ENCODE measurements around the gene MCM3.
A peak's percentile ranks its signal among the peaks of the same experiment; 100 is the strongest.

MCM3 gene

DNA sequence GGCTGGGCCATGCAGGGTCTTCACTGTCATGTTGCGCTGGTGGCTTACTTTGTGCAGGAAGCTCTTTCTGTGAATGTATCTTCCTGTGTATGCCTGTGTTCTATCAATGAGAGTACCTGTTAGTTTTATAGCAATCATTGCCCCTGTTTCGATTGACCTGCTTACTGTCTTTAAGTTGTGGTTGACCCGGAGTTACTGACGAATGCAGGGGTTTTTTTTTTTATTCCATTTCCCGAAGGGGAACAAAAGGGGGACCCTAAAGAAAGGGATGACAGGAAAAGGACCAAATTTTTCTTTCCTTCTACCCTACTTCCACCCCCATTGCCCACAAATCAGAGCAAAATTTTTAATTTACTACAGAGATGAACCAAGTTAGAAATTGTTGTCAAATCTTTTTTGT, 40.1 kb downstream of the MCM3 start, which contains the start of gene IL17F:
Gene IL17F, minus strand, starts transcription at position 101 of the 400 bp plus-strand sequence. Its CDS starts 71 bp downstream, at position 30.
- no peak for DNase-seq

DNA sequence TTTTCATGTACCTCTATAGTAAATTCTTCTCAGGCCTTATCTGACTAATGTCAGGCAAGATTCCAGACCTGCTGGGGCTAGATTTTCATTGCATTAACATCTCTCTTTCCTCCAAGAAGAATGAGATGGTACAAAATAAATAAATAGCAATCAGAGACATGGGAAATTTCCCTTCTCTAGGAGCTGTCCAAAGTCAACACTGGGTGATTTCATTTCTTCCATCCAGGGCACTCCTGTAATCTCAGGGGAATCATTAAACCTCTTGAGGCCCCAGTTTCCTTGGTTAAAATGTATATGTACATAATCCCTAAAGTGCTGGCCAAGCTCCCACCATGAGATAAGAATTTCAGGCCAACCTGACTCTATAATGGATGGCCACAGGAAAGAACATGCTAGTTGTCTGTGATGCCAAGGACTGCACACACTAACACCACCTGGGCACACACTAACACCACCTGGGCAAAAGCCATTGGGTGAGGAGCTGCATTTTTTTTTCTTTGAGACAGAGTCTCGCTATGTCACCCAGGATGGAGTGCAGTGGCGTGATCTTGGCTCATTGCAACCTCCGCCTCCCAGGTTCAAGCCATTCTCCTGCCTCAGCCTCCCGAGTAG, 41.2 kb downstream of the MCM3 start:
- no peak for DNase-seq

DNA sequence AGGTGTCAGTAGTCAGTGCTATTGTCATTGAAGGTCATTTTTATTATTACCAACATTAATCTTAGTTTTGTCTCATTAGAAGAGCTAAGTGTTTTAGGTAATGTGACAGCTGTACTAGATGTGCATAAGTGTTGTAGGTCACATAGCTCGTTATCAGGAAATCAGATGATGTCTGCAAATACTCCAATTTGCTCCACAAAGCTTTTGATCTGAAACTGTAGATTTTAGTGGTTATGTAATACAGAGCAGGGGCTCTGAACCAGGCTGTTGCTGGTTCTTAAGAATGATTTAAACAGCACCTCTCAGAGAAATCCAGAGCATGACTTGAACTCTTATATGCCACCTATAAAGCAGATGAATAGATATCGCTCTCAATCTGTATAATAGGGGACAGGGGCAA, 42.7 kb downstream of the MCM3 start:
- no peak for DNase-seq

DNA sequence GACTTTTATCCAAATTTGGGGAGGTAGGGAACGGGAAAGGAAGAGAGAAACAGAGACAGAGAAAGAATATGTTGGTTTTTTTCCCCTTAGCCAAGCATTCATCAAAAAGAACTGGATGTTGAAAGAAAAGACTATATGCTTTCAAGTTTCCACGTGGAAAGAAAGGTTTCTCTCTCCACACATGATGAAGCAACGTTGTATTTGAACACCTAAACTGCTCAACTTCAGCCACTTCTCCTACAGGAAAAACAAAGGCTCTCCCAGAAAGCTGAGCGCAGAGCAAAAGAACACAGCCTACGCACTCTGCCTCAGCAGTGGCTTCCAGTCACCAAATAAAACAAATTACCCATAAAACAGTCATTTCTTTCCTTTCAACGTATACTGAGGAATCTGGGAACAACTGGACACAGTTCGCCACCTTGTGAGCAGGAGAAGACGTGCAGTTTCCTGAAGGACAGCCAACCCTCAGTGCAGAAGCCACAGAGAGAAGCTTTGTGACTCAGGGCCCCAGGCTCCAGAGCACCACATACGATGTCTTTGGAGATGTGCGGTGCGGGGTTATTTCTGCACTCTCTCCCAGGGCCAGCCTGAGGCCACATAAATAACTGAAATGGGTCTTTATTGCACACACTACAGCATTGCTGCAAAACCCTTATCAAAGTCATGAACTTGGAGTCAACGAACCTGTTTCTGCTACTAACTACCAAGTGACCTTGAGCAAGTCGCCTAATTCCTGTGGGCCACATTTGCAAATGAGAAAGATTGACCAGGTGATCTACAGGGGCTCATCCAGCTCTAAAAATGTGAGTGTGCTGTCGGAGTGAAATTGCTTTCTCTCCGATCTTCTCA, 50.3 kb downstream of the MCM3 start:
- peak; percentile 8 for DNase-seq

DNA sequence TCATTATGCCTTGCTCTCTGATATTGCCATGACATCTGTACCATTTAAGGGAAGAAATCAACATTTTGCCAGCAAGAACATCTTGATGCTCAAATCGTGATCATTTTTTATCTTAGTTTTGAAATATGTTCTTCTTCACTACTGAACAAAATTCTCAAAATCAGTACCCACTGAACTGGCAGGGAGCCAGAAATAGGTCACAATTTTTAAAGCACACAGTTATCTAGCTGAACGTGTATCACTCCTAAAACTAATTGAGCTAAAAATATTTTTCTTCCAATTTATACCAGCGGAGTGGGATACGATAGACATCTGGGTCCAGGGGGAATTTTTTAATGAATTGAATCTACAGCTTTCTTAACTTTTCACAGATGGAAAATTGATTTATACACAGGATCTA, 51.5 kb downstream of the MCM3 start:
- DNase-seq: no peak

DNA sequence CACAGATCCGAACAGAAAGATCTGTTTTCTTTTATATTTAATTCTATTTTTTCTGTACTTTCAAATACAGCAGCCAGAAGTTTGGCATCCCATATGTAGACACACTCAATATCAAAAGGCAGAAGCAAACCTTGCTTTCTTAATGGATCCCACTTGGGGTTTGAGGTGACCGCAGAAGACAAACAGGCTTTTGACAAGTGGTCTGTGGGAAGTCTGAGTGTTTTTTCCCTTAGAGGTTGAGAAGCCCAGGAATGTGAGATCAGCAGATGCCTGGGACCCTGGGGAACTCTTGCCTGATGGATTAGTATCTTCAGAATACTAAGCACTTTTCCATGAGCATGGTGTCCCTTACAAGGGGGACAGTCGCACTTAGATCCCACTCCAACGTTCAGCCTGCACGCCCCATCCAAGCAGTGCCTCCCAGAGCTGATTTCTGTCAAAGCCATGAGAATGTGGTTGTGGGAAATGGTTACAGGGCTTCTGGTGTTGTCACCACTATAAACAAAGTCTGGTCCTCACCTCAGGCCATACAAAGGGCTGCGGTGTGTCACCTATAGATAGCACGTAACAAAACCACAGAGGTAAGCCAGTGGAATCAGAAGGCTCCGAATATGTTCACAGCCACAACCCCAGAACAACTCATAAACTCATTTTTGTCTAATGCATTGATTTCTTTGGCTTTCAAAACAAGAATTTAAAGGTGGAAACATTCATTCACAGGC, 53.0 kb downstream of the MCM3 start:
- no peak for DNase-seq

DNA sequence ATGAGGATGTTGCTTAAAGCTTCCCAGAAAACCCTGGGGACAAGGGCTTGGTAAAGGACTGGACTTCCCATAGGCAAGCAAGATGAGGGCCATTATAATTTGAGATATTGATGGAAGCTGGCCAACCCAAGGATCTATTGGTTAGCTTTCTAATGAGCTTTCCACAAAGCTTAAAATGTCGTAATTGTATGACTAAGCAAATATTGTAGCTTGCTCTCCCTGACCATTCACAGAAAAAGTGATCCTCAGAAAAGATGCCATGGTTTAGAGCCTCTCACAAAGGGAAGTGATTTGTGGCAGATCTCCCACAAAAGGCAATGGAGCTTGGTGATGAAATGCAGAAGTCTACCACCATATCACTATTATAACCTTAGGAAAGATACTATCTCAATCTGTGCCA, 53.9 kb downstream of the MCM3 start:
- DNase-seq: no peak

DNA sequence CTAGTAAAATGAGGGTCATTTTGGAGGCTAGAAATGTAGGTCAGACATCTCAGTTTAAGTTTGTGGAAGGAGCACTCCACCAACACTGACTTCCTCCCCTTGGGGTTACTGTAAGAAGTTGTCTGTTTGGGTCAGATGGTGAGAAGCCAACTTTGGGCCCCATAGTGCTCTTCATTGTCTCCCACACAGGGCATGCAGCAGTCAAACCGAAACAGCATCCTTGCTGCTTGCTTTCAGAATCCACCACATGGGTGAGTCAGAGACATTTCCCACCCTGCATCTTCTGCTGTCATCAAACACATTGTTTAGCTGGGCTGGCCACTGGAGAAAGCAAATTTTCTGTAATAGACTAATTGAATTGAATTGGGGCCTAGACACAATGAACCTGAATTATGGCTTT, 57.0 kb downstream of the MCM3 start:
- no peak for DNase-seq

DNA sequence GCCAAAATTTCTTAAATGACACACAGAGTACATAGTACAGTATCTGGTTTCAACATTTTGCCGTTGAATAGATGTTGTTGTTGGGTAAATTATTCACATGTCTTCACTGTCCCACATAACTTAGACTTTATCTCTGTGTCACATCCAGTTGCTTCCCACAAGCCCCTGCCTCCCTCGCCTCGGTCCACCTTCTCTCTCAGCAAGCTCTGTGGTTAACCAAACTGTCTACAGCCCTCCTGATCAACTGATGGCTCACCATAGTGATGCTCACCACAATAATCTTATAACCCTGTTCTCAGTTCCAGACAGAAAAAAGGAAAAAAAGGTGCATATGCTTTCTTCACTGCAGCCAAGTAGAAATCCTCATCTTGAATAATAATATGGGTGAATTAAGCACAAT, 63.2 kb downstream of the MCM3 start:
- DNase-seq: no peak

DNA sequence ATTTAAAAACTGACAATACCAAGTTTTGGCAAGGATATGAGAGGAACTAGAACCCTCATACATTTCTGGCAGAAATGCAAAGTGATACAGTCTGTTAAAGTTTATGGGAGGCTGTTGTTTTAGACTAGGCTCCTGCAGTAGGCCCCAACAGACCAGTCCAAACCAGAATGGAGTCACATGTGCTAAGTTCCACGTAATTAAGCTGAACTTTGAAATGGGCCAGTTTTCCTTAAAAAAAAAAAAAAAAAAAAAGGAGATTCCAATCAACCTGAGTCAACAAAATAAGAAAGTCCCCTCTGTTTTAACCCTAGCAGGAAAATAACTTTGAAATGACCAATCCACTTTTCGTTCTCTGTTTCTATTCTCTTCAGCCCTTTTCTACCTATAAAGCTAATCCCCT, 66.8 kb downstream of the MCM3 start:
- DNase-seq: no peak

DNA sequence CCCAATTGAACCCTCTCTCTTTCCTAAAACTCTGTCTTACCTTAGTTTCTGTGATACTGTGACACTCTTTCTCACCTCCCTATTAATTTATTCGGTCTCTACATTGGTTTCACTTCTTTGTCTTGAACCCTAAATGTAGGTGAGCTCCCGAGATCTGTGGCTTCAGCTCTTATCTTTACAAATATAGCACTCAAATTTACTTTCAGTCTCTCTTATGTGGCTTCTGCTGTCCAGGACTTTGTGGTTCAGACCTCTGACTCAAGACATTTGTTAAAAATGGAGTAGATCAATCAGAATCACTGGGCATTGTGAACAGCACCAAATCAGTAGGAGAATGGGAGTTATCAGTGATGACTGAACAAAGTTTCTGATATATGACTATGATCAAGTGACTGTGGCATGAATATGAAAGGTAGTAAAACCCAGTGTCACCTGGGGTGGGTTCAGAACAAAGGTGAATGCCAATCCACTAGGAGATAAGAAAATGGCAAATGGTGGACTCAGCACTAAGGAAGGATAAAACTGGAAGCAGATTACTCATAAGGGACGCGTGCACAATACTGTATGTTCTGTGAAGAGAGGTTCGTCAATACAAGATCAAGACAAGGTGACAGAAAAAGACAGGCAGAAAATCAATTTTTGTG, 67.5 kb downstream of the MCM3 start:
- DNase-seq: no peak

DNA sequence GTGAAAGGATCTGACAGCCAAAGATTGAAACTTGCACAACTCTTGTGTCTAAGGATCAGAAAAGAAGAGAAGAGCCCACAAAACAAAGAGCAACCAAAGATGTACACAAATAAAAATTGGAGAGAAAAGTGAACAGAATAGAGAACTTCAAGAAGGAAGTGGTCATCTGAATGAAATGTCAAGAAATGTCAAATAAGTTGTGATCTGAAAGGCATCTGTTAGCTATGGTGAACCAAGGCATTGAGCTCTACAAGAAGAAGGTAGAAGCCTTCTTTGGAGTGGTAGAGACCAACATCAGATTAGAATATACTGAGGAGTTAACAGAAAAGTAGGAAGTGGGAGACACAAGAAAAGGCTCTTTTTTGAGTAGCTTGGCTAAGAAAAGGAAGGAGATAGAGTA, 68.8 kb downstream of the MCM3 start:
- DNase-seq: no peak
